Sigmoid colon (tissue), 7 donors: ENCODE data around the gene CTIF. TPM values are rescaled to one million over a fixed set of nuclear protein-coding genes. Genes with fewer than 3 reads are reported as not detected.

ENCODE experiments used
- DNase-seq: peaks from one replicate; pipeline ENCODE4 v3.0.0-alpha.2; 2019
- H3K27ac ChIP-seq, 4 donors: fragments of 200-600 bp; sonication (generic); one replicate each; pipeline ENCODE4 v1.5.1; 2016 to 2019; ENCODE audit warnings: mild to moderate bottlenecking in 1 of 4
- H3K27me3 ChIP-seq, 3 donors: fragments of 200-600 bp; sonication (generic); one replicate each; pipeline ENCODE4 v1.5.1; 2019; ENCODE audit warnings: mild to moderate bottlenecking in 1 of 3
- H3K36me3 ChIP-seq, 4 donors: fragments of 200-600 bp; sonication (generic); one replicate each; pipeline ENCODE4 v1.5.1; 2016 to 2019
- H3K4me1 ChIP-seq, 4 donors: fragments of 200-600 bp; sonication (generic); one replicate each; pipeline ENCODE4 v1.5.1; 2017 to 2019
- H3K4me3 ChIP-seq, 4 donors: fragments of 200-600 bp; sonication (generic); one replicate each; pipeline ENCODE4 v1.5.1; 2017 to 2019; ENCODE audit warnings: mild to moderate bottlenecking in 2 of 4, moderate library complexity in 1 of 4
- H3K9me3 ChIP-seq, 4 donors: fragments of 200-600 bp in 3 of 4; sonication (generic) in 3 of 4; one replicate each; pipeline versions ENCODE4 v1.5.1 to v1.6.1; 2013 to 2019
- CTCF ChIP-seq, 4 experiments: fragments of 450-650 bp in 3 of 4; fragments of 200-600 bp in 1 of 4; IDR thresholded peaks; one replicate each; pipeline ENCODE4 v1.5.1; 2016 to 2019; ENCODE audit warnings: antibody characterized with exemption in 4 of 4, mild to moderate bottlenecking in 3 of 4, moderate library complexity in 2 of 4
- EP300 ChIP-seq, 4 donors: sonication (generic); formaldehyde crosslinking; IDR thresholded peaks; one replicate each; pipeline ENCODE4 v1.6.1; 2017; ENCODE audit warnings: antibody characterized with exemption in 4 of 4
- POLR2A ChIP-seq, 2 donors: fragments of 450-650 bp; IDR thresholded peaks; one replicate each; pipeline ENCODE4 v1.6.1; 2016; ENCODE audit warnings: antibody characterized with exemption in 2 of 2, mild to moderate bottlenecking in 2 of 2, moderate library complexity in 2 of 2
- POLR2AphosphoS5 ChIP-seq, 4 donors: sonication (generic); formaldehyde crosslinking; IDR thresholded peaks; one replicate each; pipeline ENCODE4 v1.6.1; 2017; ENCODE audit warnings: antibody characterized with exemption in 4 of 4
- WGBS, 2 donors: extraction: QIAGEN DNeasy Blood & Tissue Kit; methylation state at CpG; one replicate each; pipeline ENCODE4 v1.1.7; 2013; 5-methylcytosine and 5-hydroxymethylcytosine counted together
- intact Hi-C: fragments of 100-400 bp; cut with DNase I; formaldehyde crosslinking; loops from one replicate; pipeline ENCODE4 v1.15.1; 2023
- polyA plus RNA-seq, 3 donors: library from polyadenylated mRNA; stranded (reverse); fragments of 200-250 nt; gene quantifications; one replicate each; pipeline ENCODE4 v1.2.3, GENCODE V29; 2013
- total RNA-seq, 4 donors: library from RNA; depleted of rRNA; stranded (reverse); fragments of >200 nt; gene quantifications; one replicate each; pipeline ENCODE4 v1.1.0, GENCODE V29; 2016
- donor health status: healthy with polysubstance abuse.
- donor health status: Bipolar disorder and iron deficiency.
- donor health status: healthy.

CTIF gene
- total and polyA plus RNA-seq, 7 donors, result 3.6 to 65.9 (median 22.5) TPM

- H3K4me1 ChIP-seq, result peaks cover 0 to 24% (median 14%) of the 10 kb centered on the region in 4 donors
- 86 to 95% methylated on average over 10 to 12 of the region's 12 CpGs for WGBS, 2 donors
- intact Hi-C loops, result no loop called here
- TF ChIP-seq EP300 (IDR thresholded peaks at IDR 0.05) (no peak), POLR2A (IDR thresholded peaks at IDR 0.05) (no peak), POLR2AphosphoS5 (IDR thresholded peaks at IDR 0.05) (no peak), CTCF (IDR thresholded peaks at IDR 0.05) (no peak)
- DNase-seq, result peak; percentile 24
- no peaks in the 10 kb centered on the region for H3K9me3 ChIP-seq
- no peak overlapping the region for H3K27ac ChIP-seq
- H3K4me3 ChIP-seq, result no peak overlapping the region
- H3K36me3 ChIP-seq, result peaks cover 0 to 21% (median 3%) of the 10 kb centered on the region in 4 donors
- no peaks in the 10 kb centered on the region for H3K27me3 ChIP-seq
Measured at GRCh38 chr18:48632676-48633257, 93.9 kb downstream of the CTIF start.

GRCh38 chr18:48634491-48634890 is 95.7 kb downstream of the CTIF start:
- no peak for DNase-seq
- no peaks in the 10 kb centered on the region for H3K27me3 ChIP-seq
- peaks cover 0 to 24% (median 3%) of the 10 kb centered on the region in 4 donors for H3K36me3 ChIP-seq
- WGBS, 2 donors, result 93% methylated on average over 6 of the region's 6 CpGs
- intact Hi-C loops, result no loop called here
- H3K4me1 ChIP-seq, result peaks cover 0 to 15% (median 8%) of the 10 kb centered on the region in 4 donors
- no peak overlapping the region for H3K4me3 ChIP-seq
- no peak for TF ChIP-seq CTCF (IDR thresholded peaks at IDR 0.05)
- no peak for TF ChIP-seq EP300 (IDR thresholded peaks at IDR 0.05)
- H3K9me3 ChIP-seq, result no peaks in the 10 kb centered on the region
- no peak overlapping the region for H3K27ac ChIP-seq

- H3K4me3 ChIP-seq, result no peak overlapping the region
- intact Hi-C loops, result no loop called here
- peaks cover 0 to 24% (median 3%) of the 10 kb centered on the region in 4 donors for H3K36me3 ChIP-seq
- peaks cover 0 to 10% (median 3%) of the 10 kb centered on the region in 4 donors for H3K4me1 ChIP-seq
- no peaks in the 10 kb centered on the region for H3K9me3 ChIP-seq
- 96 to 100% methylated on average over 1 of the region's 1 CpG for WGBS, 2 donors
- no peaks in the 10 kb centered on the region for H3K27me3 ChIP-seq
- DNase-seq, result no peak
- H3K27ac ChIP-seq, result no peak overlapping the region
- no peak for TF ChIP-seq POLR2A (IDR thresholded peaks at IDR 0.05)
- no peak for TF ChIP-seq EP300 (IDR thresholded peaks at IDR 0.05)
- TF ChIP-seq POLR2AphosphoS5 (IDR thresholded peaks at IDR 0.05), result no peak
- no peak for TF ChIP-seq CTCF (IDR thresholded peaks at IDR 0.05)
Measured at GRCh38 chr18:48634975-48635374, 96.1 kb downstream of the CTIF start.

- Histone ChIP-seq H3K27ac (no peak overlapping the region), H3K9me3 (no peaks in the 10 kb centered on the region), H3K27me3 (no peaks in the 10 kb centered on the region), H3K4me3 (no peak overlapping the region), H3K36me3 (peaks cover 0 to 24% (median 3%) of the 10 kb centered on the region in 4 donors), H3K4me1 (peaks cover 0 to 5% (median 0%) of the 10 kb centered on the region in 4 donors)
- DNase-seq, result no peak
- intact Hi-C loops, result no loop called here
- 92 to 95% methylated on average over 2 of the region's 2 CpGs for WGBS, 2 donors
- TF ChIP-seq POLR2A (IDR thresholded peaks at IDR 0.05) (no peak), CTCF (IDR thresholded peaks at IDR 0.05) (no peak), EP300 (IDR thresholded peaks at IDR 0.05) (no peak)
Measured at GRCh38 chr18:48635806-48636205, 97.0 kb downstream of the CTIF start.

GRCh38 chr18:48636436-48636835 is 97.6 kb downstream of the CTIF start:
- H3K36me3 ChIP-seq, result peaks cover 0 to 24% (median 3%) of the 10 kb centered on the region in 4 donors
- WGBS, 2 donors, result 96 to 97% methylated on average over 9 of the region's 9 CpGs
- H3K27me3 ChIP-seq, result no peaks in the 10 kb centered on the region
- no peak for DNase-seq
- no peak for TF ChIP-seq POLR2A (IDR thresholded peaks at IDR 0.05)
- H3K4me3 ChIP-seq, result no peak overlapping the region
- no peaks in the 10 kb centered on the region for H3K9me3 ChIP-seq
- intact Hi-C loops, result no loop called here
- peaks cover 0 to 5% (median 0%) of the 10 kb centered on the region in 4 donors for H3K4me1 ChIP-seq
- H3K27ac ChIP-seq, result no peak overlapping the region
